T-helper 2 cell treated with Interferon-gamma antibody and Interleukin-4, amounts not matched to agents 5 μg/mL and 100 μg/mL, for 36 hours (primary cell): ENCODE results near the gene GIMAP1.

Source experiments
- DNase-seq: peaks from one replicate; pipeline ENCODE4 v3.0.0; 2021; ENCODE audit warnings: low spot score
- H3K27ac Mint-ChIP-seq: one replicate; pipeline ENCODE4 v1.8.0; 2021; ENCODE audit warnings: mild to moderate bottlenecking, mixed read lengths
- H3K27me3 Mint-ChIP-seq: one replicate; pipeline ENCODE4 v1.8.0; 2021; ENCODE audit warnings: low read depth, mixed read lengths
- H3K36me3 Mint-ChIP-seq: one replicate; pipeline ENCODE4 v1.8.0; 2021; ENCODE audit warnings: low read depth, mixed read lengths
- H3K4me1 Mint-ChIP-seq: one replicate; pipeline ENCODE4 v1.8.0; 2021; ENCODE audit warnings: low read depth, mixed read lengths
- H3K4me3 Mint-ChIP-seq: one replicate; pipeline ENCODE4 v1.8.0; 2022; ENCODE audit warnings: mild to moderate bottlenecking, moderate library complexity, mixed read lengths
- H3K9me3 Mint-ChIP-seq: one replicate; pipeline ENCODE4 v1.8.0; 2021; ENCODE audit warnings: mixed read lengths

Gene GIMAP1

GRCh38 chr7:150745086-150745485, 28.7 kb downstream of the GIMAP1 start:
- Mint-ChIP-seq H3K27ac (peak overlapping the region; percentile 78), H3K9me3 (no peaks in the 10 kb centered on the region), H3K4me3 (peak overlapping the region; percentile 94), H3K27me3 (no peaks in the 10 kb centered on the region), H3K36me3 (peaks cover 66% of the 10 kb centered on the region), H3K4me1 (peaks cover 72% of the 10 kb centered on the region)
- no peak for DNase-seq

- Mint-ChIP-seq H3K27ac (peak overlapping the region; percentile 22), H3K4me1 (peaks cover 64% of the 10 kb centered on the region), H3K9me3 (no peaks in the 10 kb centered on the region), H3K27me3 (no peaks in the 10 kb centered on the region), H3K4me3 (peak overlapping the region; percentile 77), H3K36me3 (peaks cover 58% of the 10 kb centered on the region)
- DNase-seq, result no peak
These were observed 29.5 kb downstream of the GIMAP1 start for GRCh38 chr7:150745876-150746275.

- no peak overlapping the region for H3K4me3 Mint-ChIP-seq
- peaks cover 48% of the 10 kb centered on the region for H3K36me3 Mint-ChIP-seq
- peak overlapping the region; percentile 33 for H3K27ac Mint-ChIP-seq
- H3K4me1 Mint-ChIP-seq, result peaks cover 53% of the 10 kb centered on the region
- no peaks in the 10 kb centered on the region for H3K9me3 Mint-ChIP-seq
- no peak for DNase-seq
- no peaks in the 10 kb centered on the region for H3K27me3 Mint-ChIP-seq
These were observed 30.5 kb downstream of the GIMAP1 start for GRCh38 chr7:150746921-150747320.

- H3K9me3 Mint-ChIP-seq, result no peaks in the 10 kb centered on the region
- DNase-seq, result no peak
- H3K27me3 Mint-ChIP-seq, result no peaks in the 10 kb centered on the region
- H3K4me1 Mint-ChIP-seq, result peaks cover 48% of the 10 kb centered on the region
- peak overlapping the region; percentile 1 for H3K27ac Mint-ChIP-seq
- peaks cover 33% of the 10 kb centered on the region for H3K36me3 Mint-ChIP-seq
- H3K4me3 Mint-ChIP-seq, result no peak overlapping the region
These were observed 32.0 kb downstream of the GIMAP1 start for GRCh38 chr7:150748376-150748775.

GRCh38 chr7:150751702-150752101, 35.3 kb downstream of the GIMAP1 start:
- no peak for DNase-seq
- Mint-ChIP-seq H3K4me1 (peaks cover 51% of the 10 kb centered on the region), H3K27ac (no peak overlapping the region), H3K36me3 (peaks cover 7% of the 10 kb centered on the region), H3K4me3 (no peak overlapping the region), H3K27me3 (peaks cover 2% of the 10 kb centered on the region), H3K9me3 (peaks cover 3% of the 10 kb centered on the region)

GRCh38 chr7:150753239-150753638, 36.8 kb downstream of the GIMAP1 start:
- H3K4me3 Mint-ChIP-seq, result no peak overlapping the region
- peaks cover 2% of the 10 kb centered on the region for H3K27me3 Mint-ChIP-seq
- peaks cover 3% of the 10 kb centered on the region for H3K36me3 Mint-ChIP-seq
- DNase-seq, result no peak
- no peak overlapping the region for H3K27ac Mint-ChIP-seq
- peaks cover 3% of the 10 kb centered on the region for H3K9me3 Mint-ChIP-seq
- H3K4me1 Mint-ChIP-seq, result peaks cover 50% of the 10 kb centered on the region

GRCh38 chr7:150753826-150754603, 37.6 kb downstream of the GIMAP1 start:
- no peak for DNase-seq

GRCh38 chr7:150754951-150755350, 38.5 kb downstream of the GIMAP1 start:
- Mint-ChIP-seq H3K36me3 (peaks cover 3% of the 10 kb centered on the region), H3K27me3 (peaks cover 2% of the 10 kb centered on the region), H3K4me3 (peak overlapping the region; percentile 79), H3K9me3 (peaks cover 3% of the 10 kb centered on the region), H3K4me1 (peaks cover 43% of the 10 kb centered on the region), H3K27ac (peak overlapping the region; percentile 92)
- DNase-seq, result no peak

More at GRCh38 chr7:150753826-150754603, 37.6 kb downstream of the GIMAP1 start:
- H3K27ac Mint-ChIP-seq, result peak overlapping the region; percentile 86
- H3K9me3 Mint-ChIP-seq, result peaks cover 3% of the 10 kb centered on the region
- H3K27me3 Mint-ChIP-seq, result peaks cover 2% of the 10 kb centered on the region
- peak overlapping the region; percentile 49 for H3K4me3 Mint-ChIP-seq
- H3K36me3 Mint-ChIP-seq, result peaks cover 3% of the 10 kb centered on the region
- peaks cover 45% of the 10 kb centered on the region for H3K4me1 Mint-ChIP-seq

GRCh38 chr7:150755473-150756099, 39.2 kb downstream of the GIMAP1 start:
- peaks cover 43% of the 10 kb centered on the region for H3K4me1 Mint-ChIP-seq
- H3K27ac Mint-ChIP-seq, result peak overlapping the region; percentile 92
- peaks cover 3% of the 10 kb centered on the region for H3K9me3 Mint-ChIP-seq
- peaks cover 3% of the 10 kb centered on the region for H3K36me3 Mint-ChIP-seq
- peak; percentile 76 for DNase-seq
- peaks cover 2% of the 10 kb centered on the region for H3K27me3 Mint-ChIP-seq
- H3K4me3 Mint-ChIP-seq, result peak overlapping the region; percentile 79

- peak overlapping the region; percentile 79 for H3K4me3 Mint-ChIP-seq
- H3K36me3 Mint-ChIP-seq, result peaks cover 3% of the 10 kb centered on the region
- peaks cover 3% of the 10 kb centered on the region for H3K9me3 Mint-ChIP-seq
- peak overlapping the region; percentile 92 for H3K27ac Mint-ChIP-seq
- peaks cover 43% of the 10 kb centered on the region for H3K4me1 Mint-ChIP-seq
- DNase-seq, result no peak
- H3K27me3 Mint-ChIP-seq, result peaks cover 3% of the 10 kb centered on the region
These were observed 39.8 kb downstream of the GIMAP1 start for GRCh38 chr7:150756166-150756565.

- DNase-seq, result no peak
- peaks cover 10% of the 10 kb centered on the region for H3K27me3 Mint-ChIP-seq
- peaks cover 43% of the 10 kb centered on the region for H3K4me1 Mint-ChIP-seq
- H3K36me3 Mint-ChIP-seq, result peaks cover 7% of the 10 kb centered on the region
- peaks cover 8% of the 10 kb centered on the region for H3K9me3 Mint-ChIP-seq
- H3K4me3 Mint-ChIP-seq, result peak overlapping the region; percentile 79
- H3K27ac Mint-ChIP-seq, result peak overlapping the region; percentile 92
These were observed 40.4 kb downstream of the GIMAP1 start for GRCh38 chr7:150756858-150757257.

- H3K4me1 Mint-ChIP-seq, result peaks cover 26% of the 10 kb centered on the region
- no peak overlapping the region for H3K27ac Mint-ChIP-seq
- peaks cover 5% of the 10 kb centered on the region for H3K9me3 Mint-ChIP-seq
- no peak for DNase-seq
- peaks cover 7% of the 10 kb centered on the region for H3K36me3 Mint-ChIP-seq
- peaks cover 10% of the 10 kb centered on the region for H3K27me3 Mint-ChIP-seq
- no peak overlapping the region for H3K4me3 Mint-ChIP-seq
These were observed 43.1 kb downstream of the GIMAP1 start for GRCh38 chr7:150759479-150759878.

- H3K9me3 Mint-ChIP-seq, result peaks cover 3% of the 10 kb centered on the region
- H3K27me3 Mint-ChIP-seq, result peaks cover 8% of the 10 kb centered on the region
- no peak overlapping the region for H3K27ac Mint-ChIP-seq
- H3K4me1 Mint-ChIP-seq, result peaks cover 2% of the 10 kb centered on the region
- no peak overlapping the region for H3K4me3 Mint-ChIP-seq
- peaks cover 3% of the 10 kb centered on the region for H3K36me3 Mint-ChIP-seq
- no peak for DNase-seq
These were observed 49.9 kb downstream of the GIMAP1 start for GRCh38 chr7:150766334-150766709.

GRCh38 chr7:150769768-150770167, 53.4 kb downstream of the GIMAP1 start:
- no peaks in the 10 kb centered on the region for H3K36me3 Mint-ChIP-seq

More at GRCh38 chr7:150769768-150770167, 53.4 kb downstream of the GIMAP1 start:
- Mint-ChIP-seq H3K4me1 (peaks cover 2% of the 10 kb centered on the region), H3K9me3 (peaks cover 9% of the 10 kb centered on the region), H3K27me3 (peaks cover 20% of the 10 kb centered on the region), H3K4me3 (no peak overlapping the region), H3K27ac (no peak overlapping the region)
- DNase-seq, result no peak
